NB4 (cell line): Measurements from ENCODE around the gene ST6GALNAC3.

Experiments used
- CTCF ChIP-seq: IDR thresholded peaks from one replicate; pipeline ENCODE4 v1.5.1; 2012; ENCODE audit warnings: low read depth, low read length
- POLR2A ChIP-seq: IDR thresholded peaks from 2 replicates; pipeline ENCODE4 v1.6.1; 2011; ENCODE audit warnings: mild to moderate bottlenecking; ENCODE audit not compliant: insufficient read length; ENCODE audit errors: extremely low read depth

GRCh38 chr1:76682138-76682537, 607.6 kb downstream of the ST6GALNAC3 start:
- TF ChIP-seq CTCF, result no peak
- TF ChIP-seq POLR2A, result no peak
